Measurements from ENCODE around the gene MRPL2. TPM values are rescaled to one million over a fixed set of nuclear protein-coding genes. Genes with fewer than 3 reads are reported as not detected.

The MRPL2 gene
- total and polyA plus RNA-seq, 4 donors = 19.6 to 73.9 (median 44.7) TPM

DNA sequence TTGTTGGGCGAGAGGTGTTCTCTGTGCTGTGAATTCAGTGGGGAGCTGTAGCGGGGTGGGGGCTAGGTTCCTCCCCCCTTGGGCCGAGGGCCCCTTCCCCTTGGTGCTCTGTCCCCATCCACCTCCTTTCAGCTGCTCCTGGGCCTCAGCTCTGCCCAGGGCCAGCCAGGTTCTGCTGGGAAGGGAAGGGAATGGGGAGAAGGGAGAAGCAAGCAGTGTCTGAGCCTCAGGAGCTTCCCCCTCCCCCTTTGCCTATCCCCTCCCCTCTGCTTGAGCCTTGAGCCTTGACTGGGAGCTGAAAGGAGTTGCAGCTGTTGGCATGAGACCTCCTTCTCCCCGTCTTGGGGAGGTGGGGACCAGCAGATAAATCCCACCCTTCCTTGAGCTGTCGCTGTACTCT is 38.4 kb downstream of the MRPL2 start:
- no peaks in the 10 kb centered on the region for H3K27me3 ChIP-seq (ENCODE audit: control insufficient read depth in 4 of 4, insufficient read depth in 4 of 4, low read length in 3 of 4)
- DNase-seq (ENCODE audit: low spot score) = no peak
- peak overlapping the region; percentile 86 to 95 for H3K27ac ChIP-seq (ENCODE audit: low read depth in 1 of 2, low read length in 2 of 2)
- TF ChIP-seq FOXA1 (IDR thresholded peaks at IDR 0.05) (no peak), SP1 (IDR thresholded peaks at IDR 0.05) (no peak), NR2F2 (IDR thresholded peaks at IDR 0.05) (no peak), JUND (IDR thresholded peaks at IDR 0.05) (no peak), TAF1 (conservative IDR thresholded peaks at IDR 0.05) (no peak), HNF4G (IDR thresholded peaks at IDR 0.05) (no peak), YY1 (IDR thresholded peaks at IDR 0.05) (no peak), EGR1 (IDR thresholded peaks at IDR 0.05; ENCODE audit: low read depth in 2 of 2) (no peak), RAD21 (IDR thresholded peaks at IDR 0.05) (no peak), HNF4A (conservative IDR thresholded peaks at IDR 0.05) (no peak), RXRA (IDR thresholded peaks at IDR 0.05) (no peak), FOXA2 (IDR thresholded peaks at IDR 0.05) (no peak), GABPA (IDR thresholded peaks at IDR 0.05 in 1 of 2, conservative IDR thresholded peaks at IDR 0.05 in 1 of 2) (no peak)
- TF ChIP-seq, protein P1, sequence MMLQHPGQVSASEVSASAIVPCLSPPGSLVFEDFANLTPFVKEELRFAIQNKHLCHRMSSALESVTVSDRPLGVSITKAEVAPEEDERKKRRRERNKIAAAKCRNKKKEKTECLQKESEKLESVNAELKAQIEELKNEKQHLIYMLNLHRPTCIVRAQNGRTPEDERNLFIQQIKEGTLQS (IDR thresholded peaks at IDR 0.05) = no peak
- TF ChIP-seq, protein P2, sequence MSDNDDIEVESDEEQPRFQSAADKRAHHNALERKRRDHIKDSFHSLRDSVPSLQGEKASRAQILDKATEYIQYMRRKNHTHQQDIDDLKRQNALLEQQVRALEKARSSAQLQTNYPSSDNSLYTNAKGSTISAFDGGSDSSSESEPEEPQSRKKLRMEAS (IDR thresholded peaks at IDR 0.05) = no peak
- TF ChIP-seq, protein P3, sequence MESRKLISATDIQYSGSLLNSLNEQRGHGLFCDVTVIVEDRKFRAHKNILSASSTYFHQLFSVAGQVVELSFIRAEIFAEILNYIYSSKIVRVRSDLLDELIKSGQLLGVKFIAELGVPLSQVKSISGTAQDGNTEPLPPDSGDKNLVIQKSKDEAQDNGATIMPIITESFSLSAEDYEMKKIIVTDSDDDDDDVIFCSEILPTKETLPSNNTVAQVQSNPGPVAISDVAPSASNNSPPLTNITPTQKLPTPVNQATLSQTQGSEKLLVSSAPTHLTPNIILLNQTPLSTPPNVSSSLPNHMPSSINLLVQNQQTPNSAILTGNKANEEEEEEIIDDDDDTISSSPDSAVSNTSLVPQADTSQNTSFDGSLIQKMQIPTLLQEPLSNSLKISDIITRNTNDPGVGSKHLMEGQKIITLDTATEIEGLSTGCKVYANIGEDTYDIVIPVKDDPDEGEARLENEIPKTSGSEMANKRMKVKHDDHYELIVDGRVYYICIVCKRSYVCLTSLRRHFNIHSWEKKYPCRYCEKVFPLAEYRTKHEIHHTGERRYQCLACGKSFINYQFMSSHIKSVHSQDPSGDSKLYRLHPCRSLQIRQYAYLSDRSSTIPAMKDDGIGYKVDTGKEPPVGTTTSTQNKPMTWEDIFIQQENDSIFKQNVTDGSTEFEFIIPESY (IDR thresholded peaks at IDR 0.05) = no peak
- TF ChIP-seq, protein P4, sequence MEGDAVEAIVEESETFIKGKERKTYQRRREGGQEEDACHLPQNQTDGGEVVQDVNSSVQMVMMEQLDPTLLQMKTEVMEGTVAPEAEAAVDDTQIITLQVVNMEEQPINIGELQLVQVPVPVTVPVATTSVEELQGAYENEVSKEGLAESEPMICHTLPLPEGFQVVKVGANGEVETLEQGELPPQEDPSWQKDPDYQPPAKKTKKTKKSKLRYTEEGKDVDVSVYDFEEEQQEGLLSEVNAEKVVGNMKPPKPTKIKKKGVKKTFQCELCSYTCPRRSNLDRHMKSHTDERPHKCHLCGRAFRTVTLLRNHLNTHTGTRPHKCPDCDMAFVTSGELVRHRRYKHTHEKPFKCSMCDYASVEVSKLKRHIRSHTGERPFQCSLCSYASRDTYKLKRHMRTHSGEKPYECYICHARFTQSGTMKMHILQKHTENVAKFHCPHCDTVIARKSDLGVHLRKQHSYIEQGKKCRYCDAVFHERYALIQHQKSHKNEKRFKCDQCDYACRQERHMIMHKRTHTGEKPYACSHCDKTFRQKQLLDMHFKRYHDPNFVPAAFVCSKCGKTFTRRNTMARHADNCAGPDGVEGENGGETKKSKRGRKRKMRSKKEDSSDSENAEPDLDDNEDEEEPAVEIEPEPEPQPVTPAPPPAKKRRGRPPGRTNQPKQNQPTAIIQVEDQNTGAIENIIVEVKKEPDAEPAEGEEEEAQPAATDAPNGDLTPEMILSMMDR (IDR thresholded peaks at IDR 0.05; ENCODE audit: low read depth, low read length, missing input control) = no peak
- H3K9ac ChIP-seq (ENCODE audit: low read depth in 1 of 2, low read length in 2 of 2) = peak overlapping the region; percentile 48 to 53
- H3K9me3 ChIP-seq (ENCODE audit: control insufficient read depth in 4 of 4, low read length in 3 of 4) = no peaks in the 10 kb centered on the region
- peaks cover 2 to 15% (median 13%) of the 10 kb centered on the region in 4 donors for H3K4me1 ChIP-seq (ENCODE audit: control insufficient read depth in 4 of 4, insufficient read depth in 4 of 4, low read length in 3 of 4)
- WGBS = 61% methylated on average over 5 of the region's 5 CpGs
- H3K4me3 ChIP-seq (ENCODE audit: low read depth in 1 of 3, low read length in 3 of 3) = peak overlapping the region; percentile 92 to 100 (median 94)
- peaks cover 0 to 34% (median 21%) of the 10 kb centered on the region in 4 donors for H3K36me3 ChIP-seq (ENCODE audit: control insufficient read depth in 4 of 4, insufficient read depth in 3 of 4, low read depth in 1 of 4, low read length in 3 of 4)

DNA sequence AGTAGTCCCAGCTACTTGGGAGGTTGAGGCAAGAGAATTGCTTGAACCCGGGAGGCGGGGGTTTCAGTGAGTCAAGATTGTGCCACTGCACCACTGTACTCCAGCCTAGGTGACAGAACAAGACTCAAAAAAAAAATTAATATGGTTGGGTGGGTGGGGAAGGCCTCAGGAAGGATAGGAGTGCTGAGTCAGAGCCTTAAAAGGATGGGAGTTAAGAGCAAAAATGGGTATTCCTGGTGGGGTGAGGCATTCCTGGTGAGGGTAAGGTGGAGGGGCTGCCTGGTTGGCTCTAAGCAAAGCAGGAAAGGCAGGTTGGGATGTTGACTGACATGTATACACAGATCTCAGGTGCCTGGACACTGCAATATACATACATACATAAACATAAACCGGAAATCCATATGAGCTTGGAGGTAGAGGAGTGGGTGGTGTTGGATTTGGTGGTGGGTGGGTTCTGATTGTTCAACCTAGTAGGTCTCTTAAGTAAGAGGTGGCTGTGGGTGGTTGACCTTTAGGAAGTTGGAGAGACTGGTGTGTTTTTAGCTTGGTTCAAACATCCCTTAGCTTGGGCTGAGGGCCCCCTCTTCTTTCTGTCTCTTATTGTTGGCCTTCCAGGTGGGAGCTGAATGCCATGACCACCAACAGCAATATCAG is 39.1 kb downstream of the MRPL2 start:
- Histone ChIP-seq H3K27me3 (ENCODE audit: control insufficient read depth in 4 of 4, insufficient read depth in 4 of 4, low read length in 3 of 4) (no peaks in the 10 kb centered on the region), H3K9ac (ENCODE audit: low read depth in 1 of 2, low read length in 2 of 2) (no peak overlapping the region), H3K36me3 (ENCODE audit: control insufficient read depth in 4 of 4, insufficient read depth in 3 of 4, low read depth in 1 of 4, low read length in 3 of 4) (peaks cover 0 to 31% (median 19%) of the 10 kb centered on the region in 4 donors), H3K4me3 (ENCODE audit: low read depth in 1 of 3, low read length in 3 of 3) (no peak overlapping the region), H3K27ac (ENCODE audit: low read depth in 1 of 2, low read length in 2 of 2) (no peak overlapping the region), H3K4me1 (ENCODE audit: control insufficient read depth in 4 of 4, insufficient read depth in 4 of 4, low read length in 3 of 4) (peaks cover 2 to 19% (median 15%) of the 10 kb centered on the region in 4 donors), H3K9me3 (ENCODE audit: control insufficient read depth in 4 of 4, low read length in 3 of 4) (no peaks in the 10 kb centered on the region)
- no peak for TF ChIP-seq JUND (IDR thresholded peaks at IDR 0.05)
- no peak for TF ChIP-seq TAF1 (conservative IDR thresholded peaks at IDR 0.05)
- no peak for TF ChIP-seq HNF4G (IDR thresholded peaks at IDR 0.05)
- WGBS = 98% methylated on average over 3 of the region's 3 CpGs
- no peak for DNase-seq (ENCODE audit: low spot score)

Measured in liver (tissue), 9 donors.